ENCODE data around the gene LTBP3.
A peak's percentile ranks its signal among the peaks of the same experiment; 100 is the strongest.
"Not testable (repeated sequence)": the region's sequence is repeated elsewhere in the genome, so short reads cannot be mapped to it uniquely, and the experiment has no call there.

LTBP3 gene

DNA sequence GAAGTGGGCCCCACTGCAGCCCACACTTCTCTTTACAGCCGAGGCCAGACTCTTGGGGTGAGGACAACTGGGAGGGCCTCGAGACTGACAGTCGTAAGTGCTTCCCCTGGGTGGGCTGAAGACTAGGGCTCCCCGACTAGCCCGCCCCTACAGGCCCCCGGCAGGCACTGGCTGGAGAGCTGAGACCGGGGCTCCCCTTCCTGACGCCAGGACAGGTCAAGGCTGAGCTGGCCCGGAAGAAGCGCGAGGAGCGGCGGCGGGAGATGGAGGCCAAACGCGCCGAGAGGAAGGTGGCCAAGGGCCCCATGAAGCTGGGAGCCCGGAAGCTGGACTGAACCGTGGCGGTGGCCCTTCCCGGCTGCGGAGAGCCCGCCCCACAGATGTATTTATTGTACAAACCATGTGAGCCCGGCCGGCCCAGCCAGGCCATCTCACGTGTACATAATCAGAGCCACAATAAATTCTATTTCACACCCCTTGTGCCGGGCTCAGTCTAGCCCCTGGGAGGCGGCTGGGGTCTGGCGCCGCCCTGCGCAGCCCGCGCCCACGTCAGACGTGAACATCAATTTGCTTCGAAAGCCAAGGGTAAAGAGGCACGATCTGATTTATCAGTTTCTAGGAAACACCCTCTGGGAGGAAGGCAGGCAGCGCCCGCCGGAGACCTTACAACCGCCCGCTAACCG lies 19.8 kb downstream of the LTBP3 start:
- no peak for DNase-seq

- no peak for DNase-seq
These were observed 20.4 kb downstream of the LTBP3 start for GRCh38 chr11:65537620-65538231.

DNA sequence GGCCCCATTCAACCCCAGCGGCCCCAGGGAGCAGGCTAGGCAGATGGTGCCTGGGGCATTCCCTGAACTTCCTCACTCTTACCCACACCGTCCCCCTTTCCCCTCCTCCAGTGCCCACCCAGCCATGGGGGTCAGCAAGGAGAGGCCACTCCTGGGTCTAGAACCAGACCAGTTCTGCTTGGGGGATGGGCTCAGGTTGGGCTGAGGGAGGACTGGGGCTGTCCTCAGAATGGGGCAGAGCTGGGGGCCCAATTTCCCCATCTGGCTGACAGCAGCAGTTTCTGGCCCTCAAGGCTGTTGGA lies 20.9 kb downstream of the LTBP3 start:
- no peak for DNase-seq

- DNase-seq: no peak
These were observed 21.5 kb downstream of the LTBP3 start for GRCh38 chr11:65536412-65537295.

DNA sequence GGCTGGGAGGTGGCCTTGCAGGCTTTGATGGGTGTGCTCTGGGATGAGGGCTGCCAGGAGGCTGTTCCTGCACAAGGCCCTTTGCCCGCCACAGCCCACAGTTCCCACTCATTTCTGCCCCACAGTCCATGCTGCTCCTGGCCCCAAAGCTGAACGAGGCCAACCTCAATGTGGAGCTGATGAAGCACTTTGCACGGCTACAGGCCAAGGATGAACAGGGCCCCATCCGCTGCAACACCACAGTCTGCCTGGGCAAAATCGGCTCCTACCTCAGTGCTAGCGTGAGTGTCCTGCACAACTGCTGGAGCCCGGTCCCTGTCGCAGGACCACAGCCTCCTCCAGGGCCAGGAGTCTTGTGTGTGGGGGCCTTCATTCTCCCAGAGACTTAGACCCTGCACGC lies 23.1 kb downstream of the LTBP3 start:
- no peak for DNase-seq

GRCh38 chr11:65532388-65533064 lies 25.6 kb downstream of the LTBP3 start:
- no peak for DNase-seq

- DNase-seq: no peak
These were observed 28.0 kb downstream of the LTBP3 start for GRCh38 chr11:65530157-65530496.

GRCh38 chr11:65529475-65530156 lies 28.5 kb downstream of the LTBP3 start:
- no peak for DNase-seq

GRCh38 chr11:65528819-65529350 lies 29.3 kb downstream of the LTBP3 start:
- DNase-seq: no peak

DNA sequence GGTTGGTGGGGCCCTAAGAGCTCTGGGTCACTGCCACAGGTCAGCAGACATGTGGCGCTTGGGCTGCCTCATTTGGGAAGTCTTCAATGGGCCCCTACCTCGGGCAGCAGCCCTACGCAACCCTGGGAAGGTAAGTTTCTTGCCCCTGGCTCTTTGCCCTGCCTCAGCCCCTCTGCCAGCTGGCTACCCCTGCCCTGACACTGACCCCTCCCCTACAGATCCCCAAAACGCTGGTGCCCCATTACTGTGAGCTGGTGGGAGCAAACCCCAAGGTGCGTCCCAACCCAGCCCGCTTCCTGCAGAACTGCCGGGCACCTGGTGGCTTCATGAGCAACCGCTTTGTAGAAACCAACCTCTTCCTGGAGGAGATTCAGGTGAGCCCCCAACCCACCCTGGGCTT lies 31.4 kb downstream of the LTBP3 start:
- no peak for DNase-seq

DNA sequence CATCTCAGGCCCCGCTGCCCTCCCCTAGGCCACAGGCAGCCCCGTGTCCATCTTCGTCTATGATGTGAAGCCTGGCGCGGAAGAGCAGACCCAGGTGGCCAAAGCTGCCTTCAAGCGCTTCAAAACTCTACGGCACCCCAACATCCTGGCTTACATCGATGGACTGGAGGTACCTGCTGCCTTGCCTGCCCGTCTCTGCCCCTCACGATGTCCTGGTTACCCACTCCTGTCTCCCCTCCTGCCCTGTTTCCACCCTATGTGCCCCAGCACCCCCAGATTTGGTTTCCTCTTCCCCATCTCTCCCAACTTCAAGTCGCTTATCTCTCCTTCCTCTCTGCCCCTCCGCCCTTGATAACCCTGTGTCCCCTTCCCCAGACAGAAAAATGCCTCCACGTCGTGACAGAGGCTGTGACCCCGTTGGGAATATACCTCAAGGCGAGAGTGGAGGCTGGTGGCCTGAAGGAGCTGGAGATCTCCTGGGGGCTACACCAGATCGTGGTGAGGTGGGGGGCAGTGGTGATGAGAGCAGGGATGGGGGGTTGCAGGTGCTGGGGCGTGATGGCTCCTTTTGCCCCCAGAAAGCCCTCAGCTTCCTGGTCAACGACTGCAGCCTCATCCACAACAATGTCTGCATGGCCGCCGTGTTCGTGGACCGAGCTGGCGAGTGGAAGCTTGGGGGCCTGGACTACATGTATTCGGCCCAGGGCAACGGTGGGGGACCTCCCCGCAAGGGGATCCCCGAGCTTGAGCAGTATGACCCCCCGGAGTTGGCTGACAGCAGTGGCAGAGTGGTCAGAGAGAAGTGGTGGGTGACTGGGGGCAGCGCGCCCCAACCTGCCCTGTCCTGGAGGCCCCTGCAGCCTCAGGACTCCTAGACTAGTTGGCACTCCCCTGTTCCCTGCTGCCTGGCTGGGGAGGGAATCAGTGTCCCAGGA lies 32.3 kb downstream of the LTBP3 start:
- DNase-seq: no peak

GRCh38 chr11:65524741-65525545 lies 33.2 kb downstream of the LTBP3 start, which contains the start of gene SCYL1:
SCYL1 (plus strand) TSS chr11:65525083; CDS start chr11:65525154, 71 bp downstream.
- peak in 55 of 58 donors; percentile 11 to 94 (median 78) for DNase-seq

- DNase-seq: peak in 6 of 58 donors; percentile 33 to 52 (median 50)
These were observed 34.0 kb downstream of the LTBP3 start for GRCh38 chr11:65524014-65524740.

DNA sequence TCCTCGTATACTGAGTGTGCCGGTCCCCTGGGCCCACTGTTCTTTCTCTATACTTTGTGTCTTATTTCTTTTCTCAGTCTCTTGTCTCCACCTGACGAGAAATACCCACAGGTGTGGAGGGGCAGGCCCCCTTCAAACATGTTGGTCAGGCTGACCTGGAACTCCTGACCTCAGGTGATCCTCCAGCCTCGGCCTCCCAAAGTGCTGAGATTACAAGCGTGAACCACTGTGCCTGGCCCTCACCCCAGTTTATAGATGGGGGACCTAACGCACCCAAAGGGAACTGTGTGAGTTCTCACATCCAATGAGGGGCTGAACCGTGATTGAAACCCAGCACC lies 34.6 kb downstream of the LTBP3 start:
- not testable (repeated sequence) for DNase-seq

GRCh38 chr11:65522718-65523630 lies 35.2 kb downstream of the LTBP3 start:
- DNase-seq: peak in 4 of 58 donors; percentile 9 to 38 (median 30)

DNA sequence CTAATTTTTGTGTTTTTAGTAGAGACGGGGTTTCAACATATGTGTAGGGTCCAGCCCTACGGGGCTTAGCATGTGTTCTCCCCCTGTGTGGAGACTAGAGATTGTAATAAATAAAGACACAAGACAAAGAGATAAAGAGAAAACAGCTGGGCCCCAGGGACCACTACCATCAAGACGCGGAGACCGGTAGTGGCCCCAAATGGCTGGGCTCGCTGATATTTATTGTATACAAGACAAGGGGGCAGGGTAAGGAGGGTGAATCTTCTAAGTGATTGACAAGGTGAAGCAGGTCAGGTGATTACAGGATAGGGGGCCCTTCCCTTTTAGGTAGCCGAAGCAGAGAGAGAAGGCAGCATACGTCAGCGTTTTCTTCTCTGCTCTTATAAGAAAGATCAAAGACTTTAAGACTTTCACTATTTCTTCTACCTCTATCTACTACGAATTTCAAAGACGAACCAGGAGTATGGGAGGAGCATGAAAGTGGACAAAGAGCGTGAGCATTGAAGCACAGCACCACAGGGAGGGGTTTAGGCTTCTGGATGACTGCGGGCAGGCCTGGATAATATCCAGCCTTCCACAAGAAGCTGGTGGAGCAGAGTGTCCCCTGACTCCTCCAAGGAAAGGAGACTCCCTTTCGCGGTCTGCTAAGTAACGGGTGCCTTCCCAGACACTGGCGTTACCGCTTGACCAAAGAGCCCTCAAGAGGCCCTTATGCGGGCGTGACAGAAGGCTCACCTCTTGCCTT lies 36.2 kb downstream of the LTBP3 start:
- DNase-seq: not testable (repeated sequence)
